ENCODE results near the gene EHBP1.

Gene EHBP1

DNA sequence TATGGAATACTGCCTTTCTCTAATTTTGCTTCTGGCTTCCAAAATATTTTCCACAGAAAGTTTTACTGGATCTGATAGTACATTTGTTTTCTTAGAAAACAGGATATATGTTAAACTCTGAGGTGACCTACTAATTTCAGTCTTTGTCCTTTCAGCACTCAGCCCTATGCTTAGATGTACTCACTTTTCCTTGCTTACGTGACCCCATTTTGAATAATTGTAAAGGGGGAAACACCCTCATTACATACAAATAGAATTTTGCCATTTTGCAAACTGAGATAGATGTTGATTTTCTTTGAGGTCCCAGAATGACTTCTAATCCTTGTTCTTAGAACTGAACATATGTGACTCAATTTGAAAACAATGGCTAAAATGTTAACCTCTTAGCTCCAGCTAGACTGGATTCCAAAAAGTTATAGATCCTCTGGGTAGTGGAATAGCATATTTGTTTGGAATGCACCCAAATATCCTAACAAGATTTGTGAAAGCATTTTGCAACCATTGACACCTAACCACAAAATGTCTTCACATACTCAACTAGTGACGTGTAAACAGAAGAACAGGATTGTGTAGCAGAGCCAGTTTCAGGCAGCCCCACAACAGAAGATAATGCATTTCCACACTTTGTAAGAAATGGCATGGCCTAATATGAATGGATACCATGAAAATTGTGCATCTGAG lies 44.8 kb upstream of the EHBP1 start:
- ChIA-PET POLR2A (no interaction called here), CTCF (interaction anchor here (0.6 kb wide), 1 partner anchor 118 kb away, joined by 3 read pairs; no protein-coding TSS in a partner anchor)
- Histone ChIP-seq H3K9me3 (ENCODE audit: control insufficient read depth, insufficient read depth, low read depth, low read length) (no peaks in the 10 kb centered on the region), H3K4me3 (ENCODE audit: low read depth, low read length) (no peak overlapping the region), H3K36me3 (ENCODE audit: control insufficient read depth in 2 of 2, insufficient read depth in 1 of 2, low read length in 2 of 2) (no peaks in the 10 kb centered on the region), H3K27ac (ENCODE audit: extremely low read depth, low read depth, low read length) (no peak overlapping the region), H3K4me1 (ENCODE audit: control insufficient read depth, insufficient read depth, low read length) (peaks cover 14% of the 10 kb centered on the region)
- TF ChIP-seq, protein P1, sequence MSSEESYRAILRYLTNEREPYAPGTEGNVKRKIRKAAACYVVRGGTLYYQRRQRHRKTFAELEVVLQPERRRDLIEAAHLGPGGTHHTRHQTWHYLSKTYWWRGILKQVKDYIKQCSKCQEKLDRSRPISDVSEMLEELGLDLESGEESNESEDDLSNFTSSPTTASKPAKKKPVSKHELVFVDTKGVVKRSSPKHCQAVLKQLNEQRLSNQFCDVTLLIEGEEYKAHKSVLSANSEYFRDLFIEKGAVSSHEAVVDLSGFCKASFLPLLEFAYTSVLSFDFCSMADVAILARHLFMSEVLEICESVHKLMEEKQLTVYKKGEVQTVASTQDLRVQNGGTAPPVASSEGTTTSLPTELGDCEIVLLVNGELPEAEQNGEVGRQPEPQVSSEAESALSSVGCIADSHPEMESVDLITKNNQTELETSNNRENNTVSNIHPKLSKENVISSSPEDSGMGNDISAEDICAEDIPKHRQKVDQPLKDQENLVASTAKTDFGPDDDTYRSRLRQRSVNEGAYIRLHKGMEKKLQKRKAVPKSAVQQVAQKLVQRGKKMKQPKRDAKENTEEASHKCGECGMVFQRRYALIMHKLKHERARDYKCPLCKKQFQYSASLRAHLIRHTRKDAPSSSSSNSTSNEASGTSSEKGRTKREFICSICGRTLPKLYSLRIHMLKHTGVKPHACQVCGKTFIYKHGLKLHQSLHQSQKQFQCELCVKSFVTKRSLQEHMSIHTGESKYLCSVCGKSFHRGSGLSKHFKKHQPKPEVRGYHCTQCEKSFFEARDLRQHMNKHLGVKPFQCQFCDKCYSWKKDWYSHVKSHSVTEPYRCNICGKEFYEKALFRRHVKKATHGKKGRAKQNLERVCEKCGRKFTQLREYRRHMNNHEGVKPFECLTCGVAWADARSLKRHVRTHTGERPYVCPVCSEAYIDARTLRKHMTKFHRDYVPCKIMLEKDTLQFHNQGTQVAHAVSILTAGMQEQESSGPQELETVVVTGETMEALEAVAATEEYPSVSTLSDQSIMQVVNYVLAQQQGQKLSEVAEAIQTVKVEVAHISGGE (tag by site-specific recombination; conservative IDR thresholded peaks at IDR 0.05; ENCODE audit: low read depth): no peak
- TF ChIP-seq ZNF292 (tag by site-specific recombination; IDR thresholded peaks at IDR 0.05; ENCODE audit: borderline replicate concordance, low read depth): no peak
- TF ChIP-seq, protein P2, sequence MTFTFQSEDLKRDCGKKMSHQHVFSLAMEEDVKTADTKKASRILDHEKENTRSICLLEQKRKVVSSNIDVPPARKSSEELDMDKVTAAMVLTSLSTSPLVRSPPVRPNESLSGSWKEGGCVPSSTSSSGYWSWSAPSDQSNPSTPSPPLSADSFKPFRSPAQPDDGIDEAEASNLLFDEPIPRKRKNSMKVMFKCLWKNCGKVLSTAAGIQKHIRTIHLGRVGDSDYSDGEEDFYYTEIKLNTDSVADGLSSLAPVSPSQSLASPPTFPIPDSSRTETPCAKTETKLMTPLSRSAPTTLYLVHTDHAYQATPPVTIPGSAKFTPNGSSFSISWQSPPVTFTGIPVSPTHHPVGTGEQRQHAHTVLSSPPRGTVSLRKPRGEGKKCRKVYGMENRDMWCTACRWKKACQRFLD (tag by site-specific recombination; IDR thresholded peaks at IDR 0.05): no peak
- TF ChIP-seq, protein P3, sequence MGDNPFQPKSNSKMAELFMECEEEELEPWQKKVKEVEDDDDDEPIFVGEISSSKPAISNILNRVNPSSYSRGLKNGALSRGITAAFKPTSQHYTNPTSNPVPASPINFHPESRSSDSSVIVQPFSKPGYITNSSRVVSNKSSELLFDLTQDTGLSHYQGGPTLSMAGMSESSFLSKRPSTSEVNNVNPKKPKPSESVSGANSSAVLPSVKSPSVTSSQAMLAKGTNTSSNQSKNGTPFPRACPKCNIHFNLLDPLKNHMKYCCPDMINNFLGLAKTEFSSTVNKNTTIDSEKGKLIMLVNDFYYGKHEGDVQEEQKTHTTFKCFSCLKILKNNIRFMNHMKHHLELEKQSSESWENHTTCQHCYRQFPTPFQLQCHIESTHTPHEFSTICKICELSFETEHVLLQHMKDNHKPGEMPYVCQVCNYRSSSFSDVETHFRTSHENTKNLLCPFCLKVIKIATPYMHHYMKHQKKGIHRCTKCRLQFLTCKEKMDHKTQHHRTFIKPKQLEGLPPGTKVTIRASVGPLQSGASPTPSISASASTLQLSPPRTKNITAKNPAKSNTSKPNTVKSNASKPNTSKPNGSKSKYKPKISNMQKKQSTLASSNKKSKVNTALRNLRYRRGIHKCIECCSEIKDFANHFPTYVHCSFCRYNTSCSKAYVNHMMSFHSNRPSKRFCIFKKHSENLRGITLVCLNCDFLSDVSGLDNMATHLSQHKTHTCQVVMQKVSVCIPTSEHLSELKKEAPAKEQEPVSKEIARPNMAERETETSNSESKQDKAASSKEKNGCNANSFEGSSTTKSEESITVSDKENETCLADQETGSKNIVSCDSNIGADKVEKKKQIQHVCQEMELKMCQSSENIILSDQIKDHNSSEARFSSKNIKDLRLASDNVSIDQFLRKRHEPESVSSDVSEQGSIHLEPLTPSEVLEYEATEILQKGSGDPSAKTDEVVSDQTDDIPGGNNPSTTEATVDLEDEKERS (tag by site-specific recombination; IDR thresholded peaks at IDR 0.05): no peak
- TF ChIP-seq ZNF792 (tag by site-specific recombination; IDR thresholded peaks at IDR 0.05): no peak
- TF ChIP-seq ZNF202 (tag by site-specific recombination; IDR thresholded peaks at IDR 0.05; ENCODE audit: borderline replicate concordance): no peak
- no peak for TF ChIP-seq ZNF473 (tag by site-specific recombination; IDR thresholded peaks at IDR 0.05)
- TF ChIP-seq EGR2 (tag by site-specific recombination; IDR thresholded peaks at IDR 0.05; ENCODE audit: low read depth): no peak
- TF ChIP-seq, protein P4, sequence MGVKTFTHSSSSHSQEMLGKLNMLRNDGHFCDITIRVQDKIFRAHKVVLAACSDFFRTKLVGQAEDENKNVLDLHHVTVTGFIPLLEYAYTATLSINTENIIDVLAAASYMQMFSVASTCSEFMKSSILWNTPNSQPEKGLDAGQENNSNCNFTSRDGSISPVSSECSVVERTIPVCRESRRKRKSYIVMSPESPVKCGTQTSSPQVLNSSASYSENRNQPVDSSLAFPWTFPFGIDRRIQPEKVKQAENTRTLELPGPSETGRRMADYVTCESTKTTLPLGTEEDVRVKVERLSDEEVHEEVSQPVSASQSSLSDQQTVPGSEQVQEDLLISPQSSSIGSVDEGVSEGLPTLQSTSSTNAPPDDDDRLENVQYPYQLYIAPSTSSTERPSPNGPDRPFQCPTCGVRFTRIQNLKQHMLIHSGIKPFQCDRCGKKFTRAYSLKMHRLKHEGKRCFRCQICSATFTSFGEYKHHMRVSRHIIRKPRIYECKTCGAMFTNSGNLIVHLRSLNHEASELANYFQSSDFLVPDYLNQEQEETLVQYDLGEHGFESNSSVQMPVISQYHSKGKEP (tag by site-specific recombination; IDR thresholded peaks at IDR 0.05): no peak
- no peak for TF ChIP-seq ZNF707 (tag by site-specific recombination; IDR thresholded peaks at IDR 0.05)
- TF ChIP-seq ZNF350 (tag by site-specific recombination; IDR thresholded peaks at IDR 0.05): no peak
- TF ChIP-seq SALL2 (tag by site-specific recombination; IDR thresholded peaks at IDR 0.05; ENCODE audit: borderline replicate concordance): no peak

DNA sequence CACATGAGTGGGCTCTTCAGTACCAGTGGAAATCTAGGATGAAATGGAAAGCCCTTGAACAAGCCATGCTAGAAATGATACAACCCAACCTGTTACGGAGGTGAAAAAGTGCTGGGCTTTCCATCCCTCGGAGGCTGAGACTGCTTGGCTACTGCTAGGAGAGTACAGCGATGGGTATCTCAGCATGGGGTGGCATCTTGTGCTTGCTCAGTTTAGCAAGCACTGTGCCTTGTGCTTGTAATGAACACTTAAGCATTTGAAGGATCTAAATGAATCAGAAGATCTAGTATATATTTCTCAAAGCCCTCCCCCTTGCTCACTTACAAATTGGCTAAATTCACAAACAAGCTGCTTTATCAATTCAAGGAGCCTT lies 44.3 kb upstream of the EHBP1 start:
- Histone ChIP-seq H3K9me3 (ENCODE audit: control insufficient read depth, insufficient read depth, low read depth, low read length) (no peaks in the 10 kb centered on the region), H3K27ac (ENCODE audit: extremely low read depth, low read depth, low read length) (no peak overlapping the region), H3K4me1 (ENCODE audit: control insufficient read depth, insufficient read depth, low read length) (peaks cover 14% of the 10 kb centered on the region), H3K36me3 (ENCODE audit: control insufficient read depth in 2 of 2, insufficient read depth in 1 of 2, low read length in 2 of 2) (no peaks in the 10 kb centered on the region), H3K4me3 (ENCODE audit: low read depth, low read length) (no peak overlapping the region)
- TF ChIP-seq ZNF501 (tag by site-specific recombination; IDR thresholded peaks at IDR 0.05) (no peak), ZNF202 (tag by site-specific recombination; IDR thresholded peaks at IDR 0.05; ENCODE audit: borderline replicate concordance) (no peak), ZNF843 (tag by site-specific recombination; IDR thresholded peaks at IDR 0.05) (no peak), MEIS1 (CRISPR knock-in tag; IDR thresholded peaks at IDR 0.05; ENCODE audit: borderline replicate concordance) (no peak), HOXA7 (CRISPR knock-in tag; IDR thresholded peaks at IDR 0.05; ENCODE audit: borderline replicate concordance) (no peak), ZNF792 (tag by site-specific recombination; IDR thresholded peaks at IDR 0.05) (no peak), ZXDB (tag by site-specific recombination; IDR thresholded peaks at IDR 0.05) (no peak)
- TF ChIP-seq, protein P5, sequence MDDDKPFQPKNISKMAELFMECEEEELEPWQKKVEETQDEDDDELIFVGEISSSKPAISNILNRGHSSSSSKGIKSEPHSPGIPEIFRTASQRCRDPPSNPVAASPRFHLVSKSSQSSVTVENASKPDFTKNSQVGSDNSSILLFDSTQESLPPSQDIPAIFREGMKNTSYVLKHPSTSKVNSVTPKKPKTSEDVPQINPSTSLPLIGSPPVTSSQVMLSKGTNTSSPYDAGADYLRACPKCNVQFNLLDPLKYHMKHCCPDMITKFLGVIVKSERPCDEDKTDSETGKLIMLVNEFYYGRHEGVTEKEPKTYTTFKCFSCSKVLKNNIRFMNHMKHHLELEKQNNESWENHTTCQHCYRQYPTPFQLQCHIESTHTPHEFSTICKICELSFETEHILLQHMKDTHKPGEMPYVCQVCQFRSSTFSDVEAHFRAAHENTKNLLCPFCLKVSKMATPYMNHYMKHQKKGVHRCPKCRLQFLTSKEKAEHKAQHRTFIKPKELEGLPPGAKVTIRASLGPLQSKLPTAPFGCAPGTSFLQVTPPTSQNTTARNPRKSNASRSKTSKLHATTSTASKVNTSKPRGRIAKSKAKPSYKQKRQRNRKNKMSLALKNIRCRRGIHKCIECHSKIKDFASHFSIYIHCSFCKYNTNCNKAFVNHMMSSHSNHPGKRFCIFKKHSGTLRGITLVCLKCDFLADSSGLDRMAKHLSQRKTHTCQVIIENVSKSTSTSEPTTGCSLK (tag by site-specific recombination; IDR thresholded peaks at IDR 0.05): no peak
- POLR2A ChIA-PET: no interaction called here
- CTCF ChIA-PET: no interaction called here
